Calu3 (cell line): ENCODE results near the gene MBP. TPM values are rescaled to one million over a fixed set of nuclear protein-coding genes. Genes with fewer than 3 reads are reported as not detected.
A peak's percentile ranks its signal among the peaks of the same experiment; 100 is the strongest.

Source experiments
- BruUV-seq: library from RNA; stranded (reverse); fragments of 400-500 nt; replicated peaks from 2 replicates; lab custom pipeline; 2021; lab: Mats Ljungman, UMichigan
- CTCF ChIA-PET: fragments of 300-600 bp; sonication (Branson Sonifier 250); formaldehyde crosslinking; loops from one replicate; lab custom pipeline; 2022; ENCODE audit warnings: antibody characterized with exemption; lab: Charles Lee
- DNase-seq: peaks from one replicate; pipeline ENCODE4 v3.0.0; 2022
- H3K27ac Mint-ChIP-seq: one replicate; pipeline ENCODE4 v1.8.0; 2022; ENCODE audit warnings: mixed read lengths; ENCODE audit not compliant: unreplicated experiment
- H3K27me3 Mint-ChIP-seq: one replicate; pipeline ENCODE4 v1.8.0; 2022; ENCODE audit warnings: mixed read lengths; ENCODE audit not compliant: unreplicated experiment
- H3K36me3 Mint-ChIP-seq: one replicate; pipeline ENCODE4 v1.8.0; 2022; ENCODE audit warnings: mild to moderate bottlenecking, moderate library complexity, mixed read lengths; ENCODE audit not compliant: insufficient read depth, unreplicated experiment
- H3K4me1 Mint-ChIP-seq: one replicate; pipeline ENCODE4 v1.8.0; 2022; ENCODE audit warnings: mild to moderate bottlenecking, low read depth, mixed read lengths; ENCODE audit not compliant: unreplicated experiment
- H3K4me3 Mint-ChIP-seq: one replicate; pipeline ENCODE4 v1.8.0; 2022; ENCODE audit warnings: mild to moderate bottlenecking, low read depth, moderate library complexity, mixed read lengths; ENCODE audit not compliant: unreplicated experiment
- H3K9me3 Mint-ChIP-seq: one replicate; pipeline ENCODE4 v1.8.0; 2022; ENCODE audit warnings: low read depth, mixed read lengths; ENCODE audit not compliant: unreplicated experiment
- CTCF ChIP-seq: fragments of 200-600 bp; IDR thresholded peaks from one replicate; pipeline ENCODE4 v1.8.0; 2022; ENCODE audit warnings: antibody characterized with exemption; ENCODE audit not compliant: unreplicated experiment
- intact Hi-C: fragments of 100-400 bp; cut with micrococcal nuclease; formaldehyde crosslinking; loops from one replicate; pipeline ENCODE4 v1.10.0; 2022; ENCODE audit not compliant: unreplicated experiment
- total RNA-seq: library from RNA; stranded (reverse); gene quantifications from 2 replicates; pipeline ENCODE4 v1.2.3, GENCODE V29; 2022

The MBP gene
- total RNA-seq, 1 experiment from 2014 or later: 221 TPM

- CTCF ChIA-PET: interaction anchor here (0.6 to 3.1 kb wide), 8 partner anchors 8 to 123 kb away, joined by 3 to 11 read pairs (median 3); no protein-coding TSS in a partner anchor
- H3K4me1 Mint-ChIP-seq: peaks cover 84% of the 10 kb centered on the region
- no TSS peak for BruUV-seq
Measured at GRCh38 chr18:77088963-77089722, 43.4 kb downstream of the MBP start.

GRCh38 chr18:77087393-77088141, 45.0 kb downstream of the MBP start:
- peak; percentile 67 for DNase-seq
- H3K9me3 Mint-ChIP-seq: no peaks in the 10 kb centered on the region
- intact Hi-C loops: loop anchor here (2.0 to 5.0 kb wide), 2 partner anchors 23 to 40 kb away; no protein-coding TSS in a partner anchor
- no peak for TF ChIP-seq CTCF
- BruUV-seq: no TSS peak
- CTCF ChIA-PET: interaction anchor here (0.6 to 1.8 kb wide), 3 partner anchors 11 to 124 kb away, joined by 3 to 8 read pairs (median 5); no protein-coding TSS in a partner anchor
- no peaks in the 10 kb centered on the region for H3K27me3 Mint-ChIP-seq
- peaks cover 65% of the 10 kb centered on the region for H3K36me3 Mint-ChIP-seq
- peaks cover 85% of the 10 kb centered on the region for H3K4me1 Mint-ChIP-seq
- peak overlapping the region; percentile 45 for H3K27ac Mint-ChIP-seq
- peak overlapping the region; percentile 67 for H3K4me3 Mint-ChIP-seq

More at GRCh38 chr18:77088963-77089722, 43.4 kb downstream of the MBP start:
- Mint-ChIP-seq H3K36me3 (peaks cover 70% of the 10 kb centered on the region), H3K4me3 (peak overlapping the region; percentile 36), H3K27ac (peak overlapping the region; percentile 84), H3K9me3 (no peaks in the 10 kb centered on the region), H3K27me3 (no peaks in the 10 kb centered on the region)
- TF ChIP-seq CTCF: peak; percentile 6
- peak; percentile 98 for DNase-seq
- intact Hi-C loops: loop anchor here (1.0 to 5.0 kb wide), 3 partner anchors 12 to 38 kb away; no protein-coding TSS in a partner anchor

- Mint-ChIP-seq H3K4me3 (peak overlapping the region; percentile 67), H3K36me3 (peaks cover 60% of the 10 kb centered on the region), H3K27ac (peak overlapping the region; percentile 45), H3K9me3 (no peaks in the 10 kb centered on the region), H3K4me1 (peaks cover 78% of the 10 kb centered on the region), H3K27me3 (no peaks in the 10 kb centered on the region)
- BruUV-seq: no TSS peak
- CTCF ChIA-PET: interaction anchor here (0.6 to 1.8 kb wide), 7 partner anchors 9 to 125 kb away, joined by 3 to 8 read pairs (median 3); no protein-coding TSS in a partner anchor
- peak; percentile 72 for DNase-seq
- no peak for TF ChIP-seq CTCF
- intact Hi-C loops: loop anchor here (5.0 kb wide), 1 partner anchor 40 kb away; no protein-coding TSS in a partner anchor
Measured at GRCh38 chr18:77086656-77087392, 45.8 kb downstream of the MBP start.
